ENCODE data around the gene GATAD2A. TPM values are rescaled to one million over a fixed set of nuclear protein-coding genes. Genes with fewer than 3 reads are reported as not detected.

Gene GATAD2A
- total and polyA plus RNA-seq, 4 donors: 7.1 to 23.7 (median 18.2) TPM

DNA sequence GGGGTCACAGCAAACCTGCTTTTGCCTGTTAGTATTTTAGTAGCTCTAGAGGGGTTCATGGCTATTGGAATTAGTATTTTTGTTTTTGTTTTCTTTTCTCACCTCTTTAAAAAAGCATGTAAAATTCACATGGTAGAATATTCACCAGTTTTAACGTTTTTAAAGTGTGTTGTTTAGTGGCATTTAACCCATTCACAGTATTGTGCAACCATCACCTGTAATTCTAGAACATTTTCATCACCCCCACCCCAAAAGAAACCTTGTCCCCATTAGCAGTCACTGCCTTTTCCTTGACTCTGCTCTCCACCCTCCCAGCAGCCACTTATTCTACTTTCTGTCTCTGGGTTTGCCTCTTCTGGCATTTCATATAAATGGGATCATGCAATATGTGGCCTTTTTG lies 39.8 kb downstream of the GATAD2A start:
- H3K9me3 ChIP-seq (ENCODE audit: control insufficient read depth in 4 of 4, low read length in 3 of 4): no peaks in the 10 kb centered on the region
- H3K27me3 ChIP-seq (ENCODE audit: control insufficient read depth in 4 of 4, insufficient read depth in 4 of 4, low read length in 3 of 4): no peaks in the 10 kb centered on the region
- H3K4me1 ChIP-seq (ENCODE audit: control insufficient read depth in 4 of 4, insufficient read depth in 4 of 4, low read length in 3 of 4): peaks cover 3 to 16% (median 9%) of the 10 kb centered on the region in 4 donors
- no peak overlapping the region for H3K4me3 ChIP-seq (ENCODE audit: low read depth in 1 of 3, low read length in 3 of 3)
- H3K9ac ChIP-seq (ENCODE audit: low read depth in 1 of 2, low read length in 2 of 2): no peak overlapping the region
- TF ChIP-seq, protein P1, sequence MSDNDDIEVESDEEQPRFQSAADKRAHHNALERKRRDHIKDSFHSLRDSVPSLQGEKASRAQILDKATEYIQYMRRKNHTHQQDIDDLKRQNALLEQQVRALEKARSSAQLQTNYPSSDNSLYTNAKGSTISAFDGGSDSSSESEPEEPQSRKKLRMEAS (IDR thresholded peaks at IDR 0.05): no peak
- TF ChIP-seq HNF4G (IDR thresholded peaks at IDR 0.05) (no peak), FOXA1 (IDR thresholded peaks at IDR 0.05) (no peak), EGR1 (IDR thresholded peaks at IDR 0.05; ENCODE audit: low read depth in 2 of 2) (no peak), YY1 (IDR thresholded peaks at IDR 0.05) (no peak)
- WGBS: 15% methylated on average over 1 of the region's 1 CpG
- H3K27ac ChIP-seq (ENCODE audit: low read depth in 1 of 2, low read length in 2 of 2): no peak overlapping the region
- DNase-seq (ENCODE audit: low spot score): no peak
- H3K36me3 ChIP-seq (ENCODE audit: control insufficient read depth in 4 of 4, insufficient read depth in 3 of 4, low read depth in 1 of 4, low read length in 3 of 4): no peaks in the 10 kb centered on the region

DNA sequence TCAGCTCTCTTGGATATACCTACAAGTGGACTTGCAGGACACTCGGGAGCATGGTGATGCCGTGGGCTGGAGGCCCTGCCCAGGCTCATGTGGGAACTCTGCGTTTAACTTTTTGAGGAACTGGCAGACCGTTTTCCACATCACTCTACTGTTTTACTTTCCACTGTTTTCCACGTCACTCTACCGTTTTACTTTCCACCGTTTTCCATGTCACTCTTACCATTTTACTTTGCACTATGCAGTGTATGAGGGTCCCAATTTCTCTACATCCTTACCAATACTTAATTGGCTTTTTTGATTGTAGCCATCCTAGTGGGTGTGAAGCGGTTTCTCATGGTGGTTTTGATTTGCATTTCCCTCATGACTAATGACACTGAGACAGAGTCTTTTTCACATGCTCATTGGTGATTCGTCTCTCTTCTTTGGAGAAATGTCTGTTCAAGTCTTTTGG lies 40.5 kb downstream of the GATAD2A start:
- H3K9ac ChIP-seq (ENCODE audit: low read depth in 1 of 2, low read length in 2 of 2): no peak overlapping the region
- H3K4me3 ChIP-seq (ENCODE audit: low read depth in 1 of 3, low read length in 3 of 3): no peak overlapping the region
- TF ChIP-seq RXRA (IDR thresholded peaks at IDR 0.05): no peak
- TF ChIP-seq FOXA2 (IDR thresholded peaks at IDR 0.05): no peak
- TF ChIP-seq, protein P2, sequence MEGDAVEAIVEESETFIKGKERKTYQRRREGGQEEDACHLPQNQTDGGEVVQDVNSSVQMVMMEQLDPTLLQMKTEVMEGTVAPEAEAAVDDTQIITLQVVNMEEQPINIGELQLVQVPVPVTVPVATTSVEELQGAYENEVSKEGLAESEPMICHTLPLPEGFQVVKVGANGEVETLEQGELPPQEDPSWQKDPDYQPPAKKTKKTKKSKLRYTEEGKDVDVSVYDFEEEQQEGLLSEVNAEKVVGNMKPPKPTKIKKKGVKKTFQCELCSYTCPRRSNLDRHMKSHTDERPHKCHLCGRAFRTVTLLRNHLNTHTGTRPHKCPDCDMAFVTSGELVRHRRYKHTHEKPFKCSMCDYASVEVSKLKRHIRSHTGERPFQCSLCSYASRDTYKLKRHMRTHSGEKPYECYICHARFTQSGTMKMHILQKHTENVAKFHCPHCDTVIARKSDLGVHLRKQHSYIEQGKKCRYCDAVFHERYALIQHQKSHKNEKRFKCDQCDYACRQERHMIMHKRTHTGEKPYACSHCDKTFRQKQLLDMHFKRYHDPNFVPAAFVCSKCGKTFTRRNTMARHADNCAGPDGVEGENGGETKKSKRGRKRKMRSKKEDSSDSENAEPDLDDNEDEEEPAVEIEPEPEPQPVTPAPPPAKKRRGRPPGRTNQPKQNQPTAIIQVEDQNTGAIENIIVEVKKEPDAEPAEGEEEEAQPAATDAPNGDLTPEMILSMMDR (IDR thresholded peaks at IDR 0.05; ENCODE audit: low read depth, low read length, missing input control): no peak
- H3K9me3 ChIP-seq (ENCODE audit: control insufficient read depth in 4 of 4, low read length in 3 of 4): no peaks in the 10 kb centered on the region
- H3K4me1 ChIP-seq (ENCODE audit: control insufficient read depth in 4 of 4, insufficient read depth in 4 of 4, low read length in 3 of 4): peaks cover 3 to 16% (median 9%) of the 10 kb centered on the region in 4 donors
- DNase-seq (ENCODE audit: low spot score): no peak
- H3K27ac ChIP-seq (ENCODE audit: low read depth in 1 of 2, low read length in 2 of 2): no peak overlapping the region
- 89% methylated on average over 9 of the region's 9 CpGs for WGBS
- H3K27me3 ChIP-seq (ENCODE audit: control insufficient read depth in 4 of 4, insufficient read depth in 4 of 4, low read length in 3 of 4): no peaks in the 10 kb centered on the region
- no peaks in the 10 kb centered on the region for H3K36me3 ChIP-seq (ENCODE audit: control insufficient read depth in 4 of 4, insufficient read depth in 3 of 4, low read depth in 1 of 4, low read length in 3 of 4)

DNA sequence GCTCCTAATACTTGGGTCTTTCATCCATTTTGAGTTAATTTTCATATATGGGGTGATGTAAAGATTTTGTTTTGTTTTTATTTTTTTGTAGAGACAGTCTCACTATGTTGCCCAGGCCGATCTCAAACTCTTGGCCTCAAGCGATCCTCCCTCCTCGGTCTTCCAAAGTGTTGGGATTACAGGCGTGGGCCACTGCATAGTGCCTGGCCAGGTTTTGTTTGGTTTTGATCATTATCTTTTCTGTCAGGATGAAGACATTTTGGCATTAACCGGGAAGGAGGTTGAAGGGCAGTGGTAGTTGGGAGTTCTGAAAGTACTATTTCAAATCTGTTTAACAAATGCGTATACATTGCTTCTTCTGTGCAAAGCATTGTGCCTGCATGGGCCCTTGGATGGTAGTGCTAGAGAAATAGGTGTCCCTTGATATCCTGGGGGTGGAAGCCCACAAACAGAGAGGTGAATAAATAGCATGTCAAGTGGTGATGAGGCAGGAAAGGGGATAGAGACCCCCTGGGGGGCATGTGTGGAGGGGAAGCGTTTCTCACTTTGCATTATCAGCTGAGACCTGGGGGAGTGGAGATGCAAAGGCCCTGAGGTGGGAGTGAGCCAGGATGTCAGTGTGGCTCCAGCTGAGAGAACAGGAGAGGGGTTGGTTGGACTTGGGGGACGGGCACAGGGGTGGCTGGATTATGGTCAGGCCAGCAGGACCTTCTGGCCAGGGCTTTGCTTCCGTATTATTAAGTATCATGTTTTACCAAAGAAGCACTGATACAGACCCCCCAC lies 41.4 kb downstream of the GATAD2A start:
- Histone ChIP-seq H3K36me3 (ENCODE audit: control insufficient read depth in 4 of 4, insufficient read depth in 3 of 4, low read depth in 1 of 4, low read length in 3 of 4) (no peaks in the 10 kb centered on the region), H3K9me3 (ENCODE audit: control insufficient read depth in 4 of 4, low read length in 3 of 4) (no peaks in the 10 kb centered on the region), H3K4me3 (ENCODE audit: low read depth in 1 of 3, low read length in 3 of 3) (no peak overlapping the region), H3K9ac (ENCODE audit: low read depth in 1 of 2, low read length in 2 of 2) (no peak overlapping the region), H3K27ac (ENCODE audit: low read depth in 1 of 2, low read length in 2 of 2) (no peak overlapping the region), H3K27me3 (ENCODE audit: control insufficient read depth in 4 of 4, insufficient read depth in 4 of 4, low read length in 3 of 4) (no peaks in the 10 kb centered on the region), H3K4me1 (ENCODE audit: control insufficient read depth in 4 of 4, insufficient read depth in 4 of 4, low read length in 3 of 4) (peaks cover 3 to 16% (median 9%) of the 10 kb centered on the region in 4 donors)
- TF ChIP-seq FOXA1 (IDR thresholded peaks at IDR 0.05) (no peak), HNF4A (conservative IDR thresholded peaks at IDR 0.05) (peak in 1 of 2 donors; percentile 18)
- WGBS: 71% methylated on average over 9 of the region's 9 CpGs
- no peak for DNase-seq (ENCODE audit: low spot score)

DNA sequence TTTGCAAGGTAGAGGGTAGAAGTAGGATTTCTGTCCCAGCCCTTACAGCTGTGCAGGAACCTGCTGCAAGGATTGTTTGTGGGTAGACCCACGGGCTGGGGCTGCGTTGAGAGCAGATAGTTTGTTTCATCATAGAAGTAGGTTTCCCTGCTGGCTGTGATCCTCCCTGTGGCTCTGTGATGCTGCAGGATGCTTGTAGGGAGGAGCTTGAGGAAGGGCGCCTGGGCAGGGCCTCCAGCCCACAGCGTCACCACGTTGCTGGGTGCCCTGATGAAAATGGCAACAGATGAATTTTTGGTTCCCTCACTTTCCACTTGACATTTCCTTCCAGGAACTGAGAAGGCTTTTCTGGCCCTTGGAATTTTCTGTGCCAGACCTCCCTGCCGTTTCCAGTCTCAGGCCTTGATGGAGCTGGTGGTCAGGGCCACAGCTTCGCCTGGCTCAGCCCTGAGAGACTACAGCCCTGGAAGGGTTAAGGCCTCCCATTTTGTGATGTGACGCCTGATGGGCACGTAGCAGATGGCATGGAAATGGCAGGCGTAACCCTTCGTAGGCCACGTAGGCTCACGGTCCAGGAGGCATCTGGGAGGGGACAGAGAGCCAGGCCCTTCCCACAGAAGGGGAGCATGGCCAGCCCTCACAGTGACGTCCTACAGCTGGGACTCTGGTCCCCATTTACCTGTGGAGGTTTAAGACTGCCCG lies 42.2 kb downstream of the GATAD2A start:
- no peaks in the 10 kb centered on the region for H3K9me3 ChIP-seq (ENCODE audit: control insufficient read depth in 4 of 4, low read length in 3 of 4)
- DNase-seq (ENCODE audit: low spot score): no peak
- no peaks in the 10 kb centered on the region for H3K27me3 ChIP-seq (ENCODE audit: control insufficient read depth in 4 of 4, insufficient read depth in 4 of 4, low read length in 3 of 4)
- 82% methylated on average over 15 of the region's 15 CpGs for WGBS
- no peak overlapping the region for H3K27ac ChIP-seq (ENCODE audit: low read depth in 1 of 2, low read length in 2 of 2)
- H3K4me3 ChIP-seq (ENCODE audit: low read depth in 1 of 3, low read length in 3 of 3): no peak overlapping the region
- no peak overlapping the region for H3K9ac ChIP-seq (ENCODE audit: low read depth in 1 of 2, low read length in 2 of 2)
- H3K4me1 ChIP-seq (ENCODE audit: control insufficient read depth in 4 of 4, insufficient read depth in 4 of 4, low read length in 3 of 4): peaks cover 3 to 16% (median 10%) of the 10 kb centered on the region in 4 donors
- no peak for TF ChIP-seq EGR1 (IDR thresholded peaks at IDR 0.05; ENCODE audit: low read depth in 2 of 2)
- TF ChIP-seq, protein P3, sequence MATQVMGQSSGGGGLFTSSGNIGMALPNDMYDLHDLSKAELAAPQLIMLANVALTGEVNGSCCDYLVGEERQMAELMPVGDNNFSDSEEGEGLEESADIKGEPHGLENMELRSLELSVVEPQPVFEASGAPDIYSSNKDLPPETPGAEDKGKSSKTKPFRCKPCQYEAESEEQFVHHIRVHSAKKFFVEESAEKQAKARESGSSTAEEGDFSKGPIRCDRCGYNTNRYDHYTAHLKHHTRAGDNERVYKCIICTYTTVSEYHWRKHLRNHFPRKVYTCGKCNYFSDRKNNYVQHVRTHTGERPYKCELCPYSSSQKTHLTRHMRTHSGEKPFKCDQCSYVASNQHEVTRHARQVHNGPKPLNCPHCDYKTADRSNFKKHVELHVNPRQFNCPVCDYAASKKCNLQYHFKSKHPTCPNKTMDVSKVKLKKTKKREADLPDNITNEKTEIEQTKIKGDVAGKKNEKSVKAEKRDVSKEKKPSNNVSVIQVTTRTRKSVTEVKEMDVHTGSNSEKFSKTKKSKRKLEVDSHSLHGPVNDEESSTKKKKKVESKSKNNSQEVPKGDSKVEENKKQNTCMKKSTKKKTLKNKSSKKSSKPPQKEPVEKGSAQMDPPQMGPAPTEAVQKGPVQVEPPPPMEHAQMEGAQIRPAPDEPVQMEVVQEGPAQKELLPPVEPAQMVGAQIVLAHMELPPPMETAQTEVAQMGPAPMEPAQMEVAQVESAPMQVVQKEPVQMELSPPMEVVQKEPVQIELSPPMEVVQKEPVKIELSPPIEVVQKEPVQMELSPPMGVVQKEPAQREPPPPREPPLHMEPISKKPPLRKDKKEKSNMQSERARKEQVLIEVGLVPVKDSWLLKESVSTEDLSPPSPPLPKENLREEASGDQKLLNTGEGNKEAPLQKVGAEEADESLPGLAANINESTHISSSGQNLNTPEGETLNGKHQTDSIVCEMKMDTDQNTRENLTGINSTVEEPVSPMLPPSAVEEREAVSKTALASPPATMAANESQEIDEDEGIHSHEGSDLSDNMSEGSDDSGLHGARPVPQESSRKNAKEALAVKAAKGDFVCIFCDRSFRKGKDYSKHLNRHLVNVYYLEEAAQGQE (IDR thresholded peaks at IDR 0.05): no peak
- no peaks in the 10 kb centered on the region for H3K36me3 ChIP-seq (ENCODE audit: control insufficient read depth in 4 of 4, insufficient read depth in 3 of 4, low read depth in 1 of 4, low read length in 3 of 4)
